GM12865 (cell line): Measurements from ENCODE around the gene LDAF1.
A peak's percentile ranks its signal among the peaks of the same experiment; 100 is the strongest.

ENCODE experiments used
- DNase-seq: peaks from one replicate; pipeline ENCODE4 v3.0.0; 2010; ENCODE audit warnings: low read depth
- H3K4me3 ChIP-seq: 2 replicates; pipeline ENCODE4 v1.5.1; 2011; ENCODE audit warnings: mild to moderate bottlenecking, low read depth, low read length, control low read depth
- CTCF ChIP-seq: IDR thresholded peaks from 2 replicates; pipeline ENCODE4 v1.5.1; 2011; ENCODE audit warnings: low read length, control low read depth, low read depth, inconsistent platforms; ENCODE audit not compliant: insufficient read depth; ENCODE audit errors: missing control alignments

The LDAF1 gene

GRCh38 chr16:21172650-21173049, 14.2 kb downstream of the LDAF1 start:
- no peak for TF ChIP-seq CTCF
- no peak for DNase-seq
- no peak overlapping the region for H3K4me3 ChIP-seq

- no peak for DNase-seq
- no peak overlapping the region for H3K4me3 ChIP-seq
- no peak for TF ChIP-seq CTCF
Measured at GRCh38 chr16:21175397-21175796, 16.9 kb downstream of the LDAF1 start.

- no peak overlapping the region for H3K4me3 ChIP-seq
- TF ChIP-seq CTCF: no peak
- no peak for DNase-seq
Measured at GRCh38 chr16:21179126-21179982, 20.9 kb downstream of the LDAF1 start.

GRCh38 chr16:21179983-21180365, 21.5 kb downstream of the LDAF1 start:
- no peak for TF ChIP-seq CTCF
- DNase-seq: no peak
- no peak overlapping the region for H3K4me3 ChIP-seq

- DNase-seq: no peak
- H3K4me3 ChIP-seq: no peak overlapping the region
- TF ChIP-seq CTCF: no peak
Measured at GRCh38 chr16:21183995-21184394, 25.5 kb downstream of the LDAF1 start.

- DNase-seq: peak; percentile 39
- H3K4me3 ChIP-seq: no peak overlapping the region
- TF ChIP-seq CTCF: no peak
Measured at GRCh38 chr16:21184834-21185233, 26.4 kb downstream of the LDAF1 start.

GRCh38 chr16:21185659-21186325, 27.3 kb downstream of the LDAF1 start:
- no peak overlapping the region for H3K4me3 ChIP-seq
- TF ChIP-seq CTCF: no peak
- DNase-seq: no peak
